ENCODE results near the gene ANKRD17. TPM values are rescaled to one million over a fixed set of nuclear protein-coding genes. Genes with fewer than 3 reads are reported as not detected.

Gene ANKRD17
- total and polyA plus RNA-seq, 9 of the 15 experiments (the other 6 are each of a cell fraction or from before 2014, with no cell fraction given) = 25.5 to 86.9 (median 52.2) TPM

DNA sequence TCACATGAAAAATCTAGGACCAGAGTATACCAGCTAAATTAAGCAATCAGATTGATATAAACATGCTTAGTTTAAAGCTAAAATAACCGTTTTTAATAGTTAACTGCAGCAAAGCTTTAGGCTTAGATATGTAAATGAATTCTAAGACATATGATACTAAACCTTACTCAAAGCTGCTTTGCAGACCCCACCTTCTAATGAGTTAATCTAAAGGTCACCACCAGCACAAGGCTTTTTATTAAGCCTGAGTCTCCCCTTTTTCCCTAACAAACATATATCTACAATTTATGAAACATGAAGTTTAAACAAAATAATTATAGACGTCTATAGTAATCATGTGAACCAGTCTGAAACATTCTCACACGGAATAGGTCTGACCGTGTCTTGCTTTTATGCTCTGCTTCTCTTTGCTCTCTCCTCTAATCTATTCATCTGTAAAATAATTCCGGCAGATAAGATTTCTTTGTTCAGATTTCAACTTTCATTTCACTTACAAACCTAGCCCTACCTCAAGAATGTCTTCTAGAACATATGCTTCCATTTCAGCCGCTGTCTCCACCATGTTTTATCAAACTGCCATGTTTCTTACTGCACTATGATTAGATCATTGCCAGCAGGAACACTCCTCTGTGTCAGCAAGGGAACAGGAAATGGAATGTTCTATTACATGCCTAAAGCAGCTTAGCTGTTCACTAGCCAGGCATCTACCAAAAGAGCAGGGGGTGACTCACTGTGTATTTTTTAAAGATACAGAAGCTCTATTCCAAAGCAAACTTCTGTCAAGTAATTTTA is 35.9 kb downstream of the ANKRD17 start (continued):
- TF ChIP-seq, protein P1, sequence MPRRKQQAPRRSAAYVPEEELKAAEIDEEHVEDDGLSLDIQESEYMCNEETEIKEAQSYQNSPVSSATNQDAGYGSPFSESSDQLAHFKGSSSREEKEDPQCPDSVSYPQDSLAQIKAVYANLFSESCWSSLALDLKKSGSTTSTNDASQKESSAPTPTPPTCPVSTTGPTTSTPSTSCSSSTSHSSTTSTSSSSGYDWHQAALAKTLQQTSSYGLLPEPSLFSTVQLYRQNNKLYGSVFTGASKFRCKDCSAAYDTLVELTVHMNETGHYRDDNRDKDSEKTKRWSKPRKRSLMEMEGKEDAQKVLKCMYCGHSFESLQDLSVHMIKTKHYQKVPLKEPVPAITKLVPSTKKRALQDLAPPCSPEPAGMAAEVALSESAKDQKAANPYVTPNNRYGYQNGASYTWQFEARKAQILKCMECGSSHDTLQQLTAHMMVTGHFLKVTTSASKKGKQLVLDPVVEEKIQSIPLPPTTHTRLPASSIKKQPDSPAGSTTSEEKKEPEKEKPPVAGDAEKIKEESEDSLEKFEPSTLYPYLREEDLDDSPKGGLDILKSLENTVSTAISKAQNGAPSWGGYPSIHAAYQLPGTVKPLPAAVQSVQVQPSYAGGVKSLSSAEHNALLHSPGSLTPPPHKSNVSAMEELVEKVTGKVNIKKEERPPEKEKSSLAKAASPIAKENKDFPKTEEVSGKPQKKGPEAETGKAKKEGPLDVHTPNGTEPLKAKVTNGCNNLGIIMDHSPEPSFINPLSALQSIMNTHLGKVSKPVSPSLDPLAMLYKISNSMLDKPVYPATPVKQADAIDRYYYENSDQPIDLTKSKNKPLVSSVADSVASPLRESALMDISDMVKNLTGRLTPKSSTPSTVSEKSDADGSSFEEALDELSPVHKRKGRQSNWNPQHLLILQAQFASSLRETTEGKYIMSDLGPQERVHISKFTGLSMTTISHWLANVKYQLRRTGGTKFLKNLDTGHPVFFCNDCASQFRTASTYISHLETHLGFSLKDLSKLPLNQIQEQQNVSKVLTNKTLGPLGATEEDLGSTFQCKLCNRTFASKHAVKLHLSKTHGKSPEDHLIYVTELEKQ (CRISPR knock-in tag; IDR thresholded peaks at IDR 0.05) = no peak
- no peak for TF ChIP-seq NFATC3 (IDR thresholded peaks at IDR 0.05)
- no peak for TF ChIP-seq KLF13 (tag; IDR thresholded peaks at IDR 0.05; ENCODE audit: borderline replicate concordance, low read depth)
- TF ChIP-seq, protein P2, sequence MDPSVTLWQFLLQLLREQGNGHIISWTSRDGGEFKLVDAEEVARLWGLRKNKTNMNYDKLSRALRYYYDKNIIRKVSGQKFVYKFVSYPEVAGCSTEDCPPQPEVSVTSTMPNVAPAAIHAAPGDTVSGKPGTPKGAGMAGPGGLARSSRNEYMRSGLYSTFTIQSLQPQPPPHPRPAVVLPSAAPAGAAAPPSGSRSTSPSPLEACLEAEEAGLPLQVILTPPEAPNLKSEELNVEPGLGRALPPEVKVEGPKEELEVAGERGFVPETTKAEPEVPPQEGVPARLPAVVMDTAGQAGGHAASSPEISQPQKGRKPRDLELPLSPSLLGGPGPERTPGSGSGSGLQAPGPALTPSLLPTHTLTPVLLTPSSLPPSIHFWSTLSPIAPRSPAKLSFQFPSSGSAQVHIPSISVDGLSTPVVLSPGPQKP (CRISPR knock-in tag; IDR thresholded peaks at IDR 0.05) = no peak
- TF ChIP-seq ETV6 (IDR thresholded peaks at IDR 0.05; ENCODE audit: borderline replicate concordance in 1 of 2, low read depth in 2 of 2, low read length in 1 of 2) = no peak
- TF ChIP-seq ETV6 (CRISPR knock-in tag; IDR thresholded peaks at IDR 0.05; ENCODE audit: borderline replicate concordance) = no peak
- TF ChIP-seq TAF9B (IDR thresholded peaks at IDR 0.05; ENCODE audit: partially characterized antibody) = peak; percentile 92
- TF ChIP-seq ZNF347 (CRISPR knock-in tag; IDR thresholded peaks at IDR 0.05; ENCODE audit: low read depth) = no peak
- no peak; the same call in 1 of the 2 replicates for TF ChIP-seq MYBL2 (IDR thresholded peaks at IDR 0.05; ENCODE audit: low read depth)
- no peak for TF ChIP-seq MYBL2 (CRISPR knock-in tag; IDR thresholded peaks at IDR 0.05; ENCODE audit: borderline replicate concordance)
- TF ChIP-seq DACH1 (IDR thresholded peaks at IDR 0.05; ENCODE audit: partially characterized antibody) = no peak
- no peak for TF ChIP-seq ZSCAN29 (IDR thresholded peaks at IDR 0.05)
- no peak for TF ChIP-seq ZEB2 (IDR thresholded peaks at IDR 0.05)
- no peak for TF ChIP-seq SRSF1 (IDR thresholded peaks at IDR 0.05; ENCODE audit: low read depth, low read length)
- TF ChIP-seq LARP7 (IDR thresholded peaks at IDR 0.05) = no peak
- TF ChIP-seq CBX5 (IDR thresholded peaks at IDR 0.05; ENCODE audit: borderline replicate concordance, low read depth) = no peak
- TF ChIP-seq ZNF778 (CRISPR knock-in tag; IDR thresholded peaks at IDR 0.05) = no peak
- no peak for TF ChIP-seq TRIM24 (IDR thresholded peaks at IDR 0.05)
- TF ChIP-seq DMBX1 (CRISPR knock-in tag; IDR thresholded peaks at IDR 0.05; ENCODE audit: borderline replicate concordance) = no peak
- TF ChIP-seq KAT8 (IDR thresholded peaks at IDR 0.05; ENCODE audit: low read depth) = no peak
- TF ChIP-seq RBM14 (IDR thresholded peaks at IDR 0.05; ENCODE audit: borderline replicate concordance, insufficient read depth, low read depth, low read length) = no peak
- TF ChIP-seq HMG20A (CRISPR knock-in tag; conservative IDR thresholded peaks at IDR 0.05) = no peak
- no peak for TF ChIP-seq ZNF165 (CRISPR knock-in tag; IDR thresholded peaks at IDR 0.05; ENCODE audit: borderline replicate concordance)
- TF ChIP-seq MAFG (tag; conservative IDR thresholded peaks at IDR 0.05) = no peak
- 0 out of 2 replicates have a peak, but pooled peaks have one; percentile 13 for TF ChIP-seq MTA1 (IDR thresholded peaks at IDR 0.05; ENCODE audit: borderline replicate concordance)
